Left cardiac atrium (tissue), 4 donors: ENCODE results near the gene PHACTR4. TPM values are rescaled to one million over a fixed set of nuclear protein-coding genes. Genes with fewer than 3 reads are reported as not detected.
A peak's percentile ranks its signal among the peaks of the same experiment; 100 is the strongest.
"Not testable (repeated sequence)": the region's sequence is repeated elsewhere in the genome, so short reads cannot be mapped to it uniquely, and the experiment has no call there.

Source experiments
- ATAC-seq, 2 donors: fragments of 200-7000 bp; cut with Tn5 transposase; one replicate each; pipeline ENCODE4 v1.9.1; 2020; ENCODE audit warnings: mild to moderate bottlenecking in 2 of 2, moderate library complexity in 2 of 2
- DNase-seq: peaks from one replicate; pipeline ENCODE4 v3.0.0-alpha.2; 2020
- intact Hi-C, 2 donors: fragments of 100-400 bp; cut with DNase I; formaldehyde crosslinking; loops; one replicate each; pipeline versions ENCODE4 v1.14.1 to v1.15.1; 2022 to 2023
- long read RNA-seq: library from polyadenylated mRNA; unstranded; transcript quantifications from one replicate; pipeline ENCODE4 v2.0.0, GENCODE V29; 2021
- total RNA-seq, 2 donors: library from RNA; stranded (reverse); fragmentation: NEBNext Ultra II Directional; extraction: Animal tissue kit (Norgen Biotek cat#: 25700); gene quantifications; one replicate each; pipeline ENCODE4 v1.2.1, GENCODE V29; 2021
- donor health status: DM: no; HTN: yes; CAD: no.
- donor health status: DM: no; HTN: yes; CAD: no; lungs with severe emphysema.
- donor health status: DM: yes; HTN: yes; CAD: no.
- donor health status: Dilated cardiomyopathy.

The PHACTR4 gene
- 10 to 100 TPM; 20.8 to 26.2 TPM for total RNA-seq
- long read RNA-seq, partial matches to known transcripts, result 3 of 6 reads
- long read RNA-seq, other reads (novel, unspliced or antisense), result 3 of 6 reads

GRCh38 chr1:28369371-28370238 is at the start of gene PHACTR4:
Gene PHACTR4 (plus strand): TSS chr1:28369740. CDS start chr1:28407448, 37,708 bp downstream.
- peak; percentile 98 to 99 for ATAC-seq
- intact Hi-C loops, result no loop called here
- DNase-seq, result peak; percentile 95

GRCh38 chr1:28322194-28322593 is 47.3 kb upstream of the PHACTR4 start:
- ATAC-seq, result no peak
- no peak for DNase-seq
- intact Hi-C loops, result no loop called here

- intact Hi-C loops, result no loop called here
- DNase-seq (no peak), ATAC-seq (no peak)
These were observed 45.8 kb upstream of the PHACTR4 start for GRCh38 chr1:28323720-28324119.

- DNase-seq (no peak), ATAC-seq (no peak)
- intact Hi-C loops, result loop anchor here in 1 of 2 donors (5.0 kb wide), 1 partner anchor 79 kb away; no protein-coding TSS in a partner anchor
These were observed 43.0 kb upstream of the PHACTR4 start for GRCh38 chr1:28326515-28326914.

- ATAC-seq (no peak), DNase-seq (no peak)
- intact Hi-C loops, result loop anchor here in 1 of 2 donors (5.0 kb wide), 1 partner anchor 80 kb away; no protein-coding TSS in a partner anchor
These were observed 42.6 kb upstream of the PHACTR4 start for GRCh38 chr1:28326984-28327383.

- intact Hi-C loops, result loop anchor here in 1 of 2 donors (5.0 kb wide), 1 partner anchor 80 kb away; no protein-coding TSS in a partner anchor
- ATAC-seq, DNase-seq: not testable (repeated sequence)
These were observed 42.1 kb upstream of the PHACTR4 start for GRCh38 chr1:28327431-28327830.

- ATAC-seq (no peak), DNase-seq (no peak)
- intact Hi-C loops, result loop anchor here in 1 of 2 donors (5.0 kb wide), 1 partner anchor 81 kb away; no protein-coding TSS in a partner anchor
These were observed 41.3 kb upstream of the PHACTR4 start for GRCh38 chr1:28328228-28328648.

- peak; percentile 31 to 52 for ATAC-seq
- DNase-seq, result peak; percentile 33
- intact Hi-C loops, result loop anchor here in 1 of 2 donors (5.0 kb wide), 1 partner anchor 82 kb away; no protein-coding TSS in a partner anchor
These were observed 40.0 kb upstream of the PHACTR4 start for GRCh38 chr1:28329395-28330153.

GRCh38 chr1:28338897-28339296 is 30.6 kb upstream of the PHACTR4 start:
- no peak for ATAC-seq

GRCh38 chr1:28339551-28339950 is 30.0 kb upstream of the PHACTR4 start:
- intact Hi-C loops, result no loop called here
- DNase-seq (no peak), ATAC-seq (no peak)

More at GRCh38 chr1:28338897-28339296, 30.6 kb upstream of the PHACTR4 start:
- intact Hi-C loops, result no loop called here
- no peak for DNase-seq

GRCh38 chr1:28340221-28340974 is 29.1 kb upstream of the PHACTR4 start:
- no peak for DNase-seq
- intact Hi-C loops, result no loop called here
- ATAC-seq, result no peak

- DNase-seq (no peak), ATAC-seq (no peak)
- intact Hi-C loops, result no loop called here
These were observed 27.9 kb upstream of the PHACTR4 start for GRCh38 chr1:28341591-28341990.

- intact Hi-C loops, result no loop called here
- no peak for DNase-seq
- ATAC-seq, result no peak
These were observed 26.1 kb upstream of the PHACTR4 start for GRCh38 chr1:28343405-28343804.

- DNase-seq, ATAC-seq: not testable (repeated sequence)
- intact Hi-C loops, result loop anchor here in 1 of 2 donors (10.0 kb wide), 1 partner anchor 251 kb away; no protein-coding TSS in a partner anchor
These were observed 16.2 kb upstream of the PHACTR4 start for GRCh38 chr1:28353248-28353810.

- intact Hi-C loops, result loop anchor here in 1 of 2 donors (10.0 kb wide), 1 partner anchor 251 kb away; no protein-coding TSS in a partner anchor
- ATAC-seq (no peak), DNase-seq (no peak)
These were observed 15.4 kb upstream of the PHACTR4 start for GRCh38 chr1:28354121-28354520.

GRCh38 chr1:28358716-28359115 is 10.8 kb upstream of the PHACTR4 start:
- DNase-seq (no peak), ATAC-seq (no peak)
- intact Hi-C loops, result loop anchor here in 1 of 2 donors (10.0 kb wide), 1 partner anchor 246 kb away; no protein-coding TSS in a partner anchor

- ATAC-seq, result peak in 1 of 2 donors; percentile 45
- peak; percentile 80 for DNase-seq
- intact Hi-C loops, result loop anchor here in 1 of 2 donors (10.0 kb wide), 1 partner anchor 245 kb away; no protein-coding TSS in a partner anchor
These were observed 9.8 kb upstream of the PHACTR4 start for GRCh38 chr1:28359592-28360239.

GRCh38 chr1:28364888-28365287 is 4.7 kb upstream of the PHACTR4 start:
- intact Hi-C loops, result no loop called here
- DNase-seq (no peak), ATAC-seq (no peak)
